ENCODE measurements around the gene PHAF1. TPM values are rescaled to one million over a fixed set of nuclear protein-coding genes. Genes with fewer than 3 reads are reported as not detected.

Gene PHAF1
- total and polyA plus RNA-seq, 12 donors: 9.0 to 27.4 (median 14.0) TPM

- 86 to 100% (median 92%) methylated on average over 1 to 6 of the region's 6 CpGs for WGBS, 4 donors
- H3K9me3 ChIP-seq (replicated peaks in 1 of 3): no peaks in the 10 kb centered on the region
- no peak for TF ChIP-seq CTCF (IDR thresholded peaks at IDR 0.05)
- TF ChIP-seq POLR2A (IDR thresholded peaks at IDR 0.05): no peak
- no peak overlapping the region for H3K27ac ChIP-seq
- intact Hi-C loops (cut with DNase I): no loop called here
- no peak overlapping the region for H3K4me3 ChIP-seq
- DNase-seq: no peak
- H3K36me3 ChIP-seq (replicated peaks in 1 of 2): peaks cover 0 to 47% of the 10 kb centered on the region in 2 donors
- peaks cover 11 to 35% of the 10 kb centered on the region in 2 donors for H3K4me1 ChIP-seq (replicated peaks in 1 of 2)
- H3K27me3 ChIP-seq: no peaks in the 10 kb centered on the region
Measured at GRCh38 chr16:67194260-67194659, 84.5 kb downstream of the PHAF1 start.

- TF ChIP-seq POLR2A (IDR thresholded peaks at IDR 0.05): no peak
- TF ChIP-seq CTCF (IDR thresholded peaks at IDR 0.05): no peak
- no peak overlapping the region for H3K4me3 ChIP-seq
- no peaks in the 10 kb centered on the region for H3K27me3 ChIP-seq
- H3K27ac ChIP-seq: no peak overlapping the region
- H3K4me1 ChIP-seq (replicated peaks in 1 of 2): peaks cover 11 to 30% of the 10 kb centered on the region in 2 donors
- no peaks in the 10 kb centered on the region for H3K9me3 ChIP-seq (replicated peaks in 1 of 3)
- intact Hi-C loops (cut with DNase I): no loop called here
- peaks cover 0 to 47% of the 10 kb centered on the region in 2 donors for H3K36me3 ChIP-seq (replicated peaks in 1 of 2)
- no peak for DNase-seq
- 64 to 81% (median 75%) methylated on average over 2 to 5 of the region's 5 CpGs for WGBS, 4 donors
Measured at GRCh38 chr16:67195676-67196075, 85.9 kb downstream of the PHAF1 start.

- Histone ChIP-seq H3K4me1 (replicated peaks in 1 of 2) (peaks cover 11 to 23% of the 10 kb centered on the region in 2 donors), H3K27ac (no peak overlapping the region), H3K9me3 (replicated peaks in 1 of 3) (no peaks in the 10 kb centered on the region), H3K36me3 (replicated peaks in 1 of 2) (peaks cover 0 to 51% of the 10 kb centered on the region in 2 donors), H3K27me3 (no peaks in the 10 kb centered on the region), H3K4me3 (no peak overlapping the region)
- TF ChIP-seq CTCF (IDR thresholded peaks at IDR 0.05): no peak
- TF ChIP-seq POLR2A (IDR thresholded peaks at IDR 0.05): no peak
- intact Hi-C loops (cut with DNase I): no loop called here
- 80 to 100% (median 95%) methylated on average over 1 of the region's 1 CpG for WGBS, 4 donors
- DNase-seq: no peak
Measured at GRCh38 chr16:67196881-67197280, 87.1 kb downstream of the PHAF1 start.

- Histone ChIP-seq H3K4me1 (replicated peaks in 1 of 2) (peaks cover 9 to 19% of the 10 kb centered on the region in 2 donors), H3K9me3 (replicated peaks in 1 of 3) (no peaks in the 10 kb centered on the region), H3K4me3 (no peak overlapping the region), H3K27ac (no peak overlapping the region), H3K27me3 (no peaks in the 10 kb centered on the region), H3K36me3 (replicated peaks in 1 of 2) (peaks cover 0 to 58% of the 10 kb centered on the region in 2 donors)
- intact Hi-C loops (cut with DNase I): no loop called here
- WGBS, 4 donors: 56 to 85% (median 65%) methylated on average over 6 of the region's 6 CpGs
- no peak for DNase-seq
- TF ChIP-seq POLR2A (IDR thresholded peaks at IDR 0.05): no peak
- TF ChIP-seq CTCF (IDR thresholded peaks at IDR 0.05): no peak
Measured at GRCh38 chr16:67197704-67198103, 88.0 kb downstream of the PHAF1 start.

Other genes starting within 250 kb of the PHAF1 start
- 10 to 100 TPM in 8 of 9 donors, 1 to 10 TPM in 1; 3.6 to 27.8 (median 14.0) TPM for gene PDP2, start 229.4 kb upstream of the PHAF1 start, total RNA-seq
- 10 to 100 TPM in 1 of 3 donors, 1 to 10 TPM in 2; 1.3 to 12.1 (median 2.7) TPM for gene PDP2, start 229.4 kb upstream of the PHAF1 start, polyA plus RNA-seq
- under 1 TPM in 1 of 9 donors, not detected in 8; 0.69 TPM for gene CDH16, start 191.1 kb upstream of the PHAF1 start, total RNA-seq
- gene CDH16, start 191.1 kb upstream of the PHAF1 start, polyA plus RNA-seq: not detected
- 10 to 100 TPM in 5 of 9 donors, 1 to 10 TPM in 3, under 1 TPM in 1; 0.22 to 46.1 (median 10.5) TPM for gene RRAD, start 184.4 kb upstream of the PHAF1 start, total RNA-seq
- 10 to 100 TPM in 2 of 3 donors, under 1 TPM in 1; 0.66 to 52.5 (median 15.6) TPM for gene RRAD, start 184.4 kb upstream of the PHAF1 start, polyA plus RNA-seq
- 100 to 1,000 TPM in 3 of 9 donors, 10 to 100 TPM in 6; 80.7 to 177 (median 94.7) TPM for gene CIAO2B, start 175.5 kb upstream of the PHAF1 start, total RNA-seq
- 100 to 1,000 TPM; 137 to 258 (median 141) TPM for gene CIAO2B, start 175.5 kb upstream of the PHAF1 start, polyA plus RNA-seq
- gene CES2, start 174.4 kb upstream of the PHAF1 start, total RNA-seq: 100 to 1,000 TPM in 1 of 9 donors, 10 to 100 TPM in 8; 25.6 to 133 (median 87.5) TPM
- 100 to 1,000 TPM in 1 of 3 donors, 10 to 100 TPM in 2; 28.8 to 119 (median 57.8) TPM for gene CES2, start 174.4 kb upstream of the PHAF1 start, polyA plus RNA-seq
- 1 to 10 TPM in 5 of 9 donors, under 1 TPM in 3, not detected in 1; 0.23 to 1.7 (median 1.2) TPM for gene CES3, start 148.7 kb upstream of the PHAF1 start, total RNA-seq
- gene CES3, start 148.7 kb upstream of the PHAF1 start, polyA plus RNA-seq: under 1 TPM; 0.22 to 0.67 (median 0.48) TPM
- gene CES4A, start 121.4 kb upstream of the PHAF1 start, total RNA-seq: 10 to 100 TPM in 7 of 9 donors, 1 to 10 TPM in 2; 4.4 to 31.0 (median 15.6) TPM
- 100 to 1,000 TPM in 1 of 3 donors, 10 to 100 TPM in 1, 1 to 10 TPM in 1; 7.0 to 127 (median 80.3) TPM for gene CES4A, start 121.4 kb upstream of the PHAF1 start, polyA plus RNA-seq
- 10 to 100 TPM; 19.3 to 41.2 (median 31.5) TPM for gene CBFB, start 80.8 kb upstream of the PHAF1 start, total RNA-seq
- gene CBFB, start 80.8 kb upstream of the PHAF1 start, polyA plus RNA-seq: 10 to 100 TPM; 13.0 to 20.9 (median 13.5) TPM
- gene B3GNT9, start 41.1 kb downstream of the PHAF1 start, total RNA-seq: 10 to 100 TPM in 8 of 9 donors, 1 to 10 TPM in 1; 2.9 to 52.1 (median 28.6) TPM
- 10 to 100 TPM in 2 of 3 donors, 1 to 10 TPM in 1; 6.4 to 15.0 (median 11.9) TPM for gene B3GNT9, start 41.1 kb downstream of the PHAF1 start, polyA plus RNA-seq
- 10 to 100 TPM; 14.4 to 62.7 (median 33.8) TPM for gene TRADD, start 50.0 kb downstream of the PHAF1 start, total RNA-seq
- 10 to 100 TPM in 2 of 3 donors, 1 to 10 TPM in 1; 4.1 to 30.5 (median 19.6) TPM for gene TRADD, start 50.0 kb downstream of the PHAF1 start, polyA plus RNA-seq
- 10 to 100 TPM in 7 of 9 donors, 1 to 10 TPM in 2; 3.6 to 58.3 (median 37.1) TPM for gene FBXL8, start 50.0 kb downstream of the PHAF1 start, total RNA-seq
- 10 to 100 TPM in 2 of 3 donors, 1 to 10 TPM in 1; 1.4 to 63.0 (median 27.3) TPM for gene FBXL8, start 50.0 kb downstream of the PHAF1 start, polyA plus RNA-seq
- gene HSF4, start 54.8 kb downstream of the PHAF1 start, total RNA-seq: 100 to 1,000 TPM in 2 of 9 donors, 10 to 100 TPM in 6, 1 to 10 TPM in 1; 7.2 to 163 (median 39.8) TPM
- 100 to 1,000 TPM in 2 of 3 donors, 1 to 10 TPM in 1; 5.9 to 700 (median 234) TPM for gene HSF4, start 54.8 kb downstream of the PHAF1 start, polyA plus RNA-seq
- gene NOL3, start 60.6 kb downstream of the PHAF1 start, total RNA-seq: 100 to 1,000 TPM in 5 of 9 donors, 10 to 100 TPM in 4; 36.4 to 162 (median 108) TPM
- 100 to 1,000 TPM in 2 of 3 donors, 10 to 100 TPM in 1; 58.3 to 168 (median 150) TPM for gene NOL3, start 60.6 kb downstream of the PHAF1 start, polyA plus RNA-seq
- gene MATCAP1, start 74.0 kb downstream of the PHAF1 start, total RNA-seq: 100 to 1,000 TPM in 1 of 9 donors, 10 to 100 TPM in 8; 16.5 to 107 (median 47.9) TPM
- 100 to 1,000 TPM in 2 of 3 donors, 10 to 100 TPM in 1; 12.6 to 237 (median 112) TPM for gene MATCAP1, start 74.0 kb downstream of the PHAF1 start, polyA plus RNA-seq
- gene EXOC3L1, start 80.2 kb downstream of the PHAF1 start, total RNA-seq: 10 to 100 TPM in 5 of 9 donors, 1 to 10 TPM in 4; 3.2 to 27.2 (median 11.1) TPM
- gene EXOC3L1, start 80.2 kb downstream of the PHAF1 start, polyA plus RNA-seq: 10 to 100 TPM in 2 of 3 donors, under 1 TPM in 1; 0.71 to 26.7 (median 19.9) TPM
- gene E2F4, start 82.2 kb downstream of the PHAF1 start, total RNA-seq: 100 to 1,000 TPM in 1 of 9 donors, 10 to 100 TPM in 8; 47.7 to 122 (median 60.9) TPM
- 10 to 100 TPM; 44.4 to 81.0 (median 77.3) TPM for gene E2F4, start 82.2 kb downstream of the PHAF1 start, polyA plus RNA-seq
- 1 to 10 TPM in 7 of 9 donors, under 1 TPM in 2; 0.61 to 5.4 (median 1.6) TPM for gene ELMO3, start 89.2 kb downstream of the PHAF1 start, total RNA-seq
- 1 to 10 TPM in 2 of 3 donors, under 1 TPM in 1; 0.18 to 7.0 (median 4.6) TPM for gene ELMO3, start 89.2 kb downstream of the PHAF1 start, polyA plus RNA-seq
- 10 to 100 TPM; 52.1 to 95.1 (median 68.7) TPM for gene TMEM208, start 117.2 kb downstream of the PHAF1 start, total RNA-seq
- 100 to 1,000 TPM in 2 of 3 donors, 10 to 100 TPM in 1; 75.3 to 289 (median 209) TPM for gene TMEM208, start 117.2 kb downstream of the PHAF1 start, polyA plus RNA-seq
- 10 to 100 TPM; 17.3 to 86.3 (median 43.3) TPM for gene FHOD1, start 137.5 kb downstream of the PHAF1 start, total RNA-seq
- 100 to 1,000 TPM in 1 of 3 donors, 10 to 100 TPM in 2; 16.6 to 148 (median 96.4) TPM for gene FHOD1, start 137.5 kb downstream of the PHAF1 start, polyA plus RNA-seq
- gene SLC9A5, start 139.0 kb downstream of the PHAF1 start, total RNA-seq: 1 to 10 TPM in 3 of 9 donors, under 1 TPM in 5, not detected in 1; 0.09 to 2.1 (median 0.62) TPM
- gene SLC9A5, start 139.0 kb downstream of the PHAF1 start, polyA plus RNA-seq: 1 to 10 TPM in 2 of 3 donors, under 1 TPM in 1; 0.20 to 2.8 (median 2.7) TPM
- 10 to 100 TPM in 5 of 9 donors, 1 to 10 TPM in 4; 4.1 to 25.7 (median 10.1) TPM for gene PLEKHG4, start 169.6 kb downstream of the PHAF1 start, total RNA-seq
- gene PLEKHG4, start 169.6 kb downstream of the PHAF1 start, polyA plus RNA-seq: 10 to 100 TPM in 2 of 3 donors, 1 to 10 TPM in 1; 4.5 to 48.7 (median 27.5) TPM
- 1 to 10 TPM in 1 of 9 donors, under 1 TPM in 1, not detected in 7; 0.04 to 3.2 TPM for gene KCTD19, start 216.8 kb downstream of the PHAF1 start, total RNA-seq
- under 1 TPM; 0.07 to 0.80 (median 0.18) TPM for gene KCTD19, start 216.8 kb downstream of the PHAF1 start, polyA plus RNA-seq
- 1 to 10 TPM in 1 of 9 donors, under 1 TPM in 3, not detected in 5; 0.15 to 4.7 (median 0.52) TPM for gene LRRC36, start 216.9 kb downstream of the PHAF1 start, total RNA-seq
- 1 to 10 TPM in 1 of 3 donors, under 1 TPM in 2; 0.24 to 1.9 (median 0.61) TPM for gene LRRC36, start 216.9 kb downstream of the PHAF1 start, polyA plus RNA-seq

All from adrenal gland (tissue), 12 donors.